ENCODE measurements around the gene TMEM126B. TPM values are rescaled to one million over a fixed set of nuclear protein-coding genes. Genes with fewer than 3 reads are reported as not detected.
A peak's percentile ranks its signal among the peaks of the same experiment; 100 is the strongest.
"Not testable (repeated sequence)": the region's sequence is repeated elsewhere in the genome, so short reads cannot be mapped to it uniquely, and the experiment has no call there.

Gene TMEM126B
- 10 to 100 TPM; 62.7 to 74.2 TPM for total RNA-seq

- intact Hi-C loops (cut with DNase I, micrococcal nuclease) = loop anchor here (1.0 to 10.0 kb wide), 15 partner anchors 19 to 1409 kb away; partner anchors contain the start of genes HIKESHI (in 2 of the 2), TMEM126A (in 2 of the 2), CCDC83 (in 1 of the 2) and PICALM (in 1 of the 2)
- ChIA-PET CTCF (interaction anchor here (0.8 to 1.9 kb wide), 7 partner anchors 10 to 227 kb away, joined by 3 to 6 read pairs (median 3); partner anchors contain the start of genes CCDC83 and TMEM126A), POLR2A (interaction anchor here (0.6 to 2.2 kb wide), 3 partner anchors 20 to 603 kb away, joined by 3 to 16 read pairs (median 6); partner anchors contain the start of gene TMEM126A)
- Mint-ChIP-seq H3K4me1 (peaks cover 35% of the 10 kb centered on the region), H3K9me3 (ENCODE audit: low read depth) (no peaks in the 10 kb centered on the region), H3K4me3 (peak within 1 kb of the TSS; percentile 98), H3K27me3 (no peaks in the 10 kb centered on the region), H3K36me3 (ENCODE audit: low read depth) (peaks cover 18% of the 10 kb centered on the region), H3K27ac (peak within 1 kb of the TSS; percentile 100)
- DNase-seq (peak; percentile 99), ATAC-seq (peak; percentile 95)
Observed at GRCh38 chr11:85627998-85628770, at the start of gene TMEM126B. TMEM126B (plus strand) TSS chr11:85628593; CDS start chr11:85628608, 15 bp downstream.

- no peak overlapping the region for H3K4me3 Mint-ChIP-seq
- no peaks in the 10 kb centered on the region for H3K27me3 Mint-ChIP-seq
- POLR2A ChIA-PET = no interaction called here
- no peak overlapping the region for H3K27ac Mint-ChIP-seq
- H3K36me3 Mint-ChIP-seq (ENCODE audit: low read depth) = no peaks in the 10 kb centered on the region
- CTCF ChIA-PET = no interaction called here
- H3K4me1 Mint-ChIP-seq = no peaks in the 10 kb centered on the region
- intact Hi-C loops (cut with DNase I, micrococcal nuclease) = no loop called here
- DNase-seq (no peak), ATAC-seq (peak; percentile 33)
- H3K9me3 Mint-ChIP-seq (ENCODE audit: low read depth) = peaks cover 2% of the 10 kb centered on the region
Observed at GRCh38 chr11:85582111-85582510, 46.3 kb upstream of the TMEM126B start.

- H3K9me3 Mint-ChIP-seq (ENCODE audit: low read depth) = no peaks in the 10 kb centered on the region
- ATAC-seq (no peak), DNase-seq (no peak)
- H3K27ac Mint-ChIP-seq = no peak overlapping the region
- intact Hi-C loops (cut with DNase I, micrococcal nuclease) = no loop called here
- ChIA-PET POLR2A (no interaction called here), CTCF (interaction anchor here (0.7 to 1.4 kb wide), 2 partner anchors 32 to 60 kb away, joined by 3 read pairs; no protein-coding TSS in a partner anchor)
- no peak overlapping the region for H3K4me3 Mint-ChIP-seq
- no peaks in the 10 kb centered on the region for H3K36me3 Mint-ChIP-seq (ENCODE audit: low read depth)
- no peaks in the 10 kb centered on the region for H3K27me3 Mint-ChIP-seq
- no peaks in the 10 kb centered on the region for H3K4me1 Mint-ChIP-seq
Observed at GRCh38 chr11:85589373-85589772, 39.0 kb upstream of the TMEM126B start.

- H3K4me1 Mint-ChIP-seq = no peaks in the 10 kb centered on the region
- peak; percentile 47 for ATAC-seq
Observed at GRCh38 chr11:85590848-85591483, 37.4 kb upstream of the TMEM126B start.

GRCh38 chr11:85595285-85595884, 33.0 kb upstream of the TMEM126B start:
- ATAC-seq (peak; percentile 64), DNase-seq (no peak)
- Mint-ChIP-seq H3K9me3 (ENCODE audit: low read depth) (no peaks in the 10 kb centered on the region), H3K4me1 (no peaks in the 10 kb centered on the region), H3K4me3 (no peak overlapping the region), H3K27me3 (peaks cover 2% of the 10 kb centered on the region), H3K36me3 (ENCODE audit: low read depth) (no peaks in the 10 kb centered on the region), H3K27ac (no peak overlapping the region)
- ChIA-PET POLR2A (no interaction called here), CTCF (interaction anchor here (0.7 to 0.9 kb wide), 3 partner anchors 60 to 185 kb away, joined by 3 read pairs; no protein-coding TSS in a partner anchor)
- intact Hi-C loops (cut with DNase I, micrococcal nuclease) = loop anchor here (1.0 to 10.0 kb wide), 10 partner anchors 31 to 1771 kb away; partner anchors contain the start of genes CCDC83 (in 1 of the 2), DLG2 (in 1 of the 2) and TMEM126B (in 1 of the 2)

More at GRCh38 chr11:85590848-85591483, 37.4 kb upstream of the TMEM126B start:
- H3K4me3 Mint-ChIP-seq = no peak overlapping the region
- no peaks in the 10 kb centered on the region for H3K27me3 Mint-ChIP-seq
- no peaks in the 10 kb centered on the region for H3K36me3 Mint-ChIP-seq (ENCODE audit: low read depth)
- DNase-seq = no peak
- no peak overlapping the region for H3K27ac Mint-ChIP-seq
- CTCF ChIA-PET = interaction anchor here (1.0 kb wide), 1 partner anchor 28 kb away, joined by 3 read pairs; no protein-coding TSS in a partner anchor
- no peaks in the 10 kb centered on the region for H3K9me3 Mint-ChIP-seq (ENCODE audit: low read depth)
- intact Hi-C loops (cut with DNase I, micrococcal nuclease) = loop anchor here (2.0 to 10.0 kb wide), 3 partner anchors 234 to 1766 kb away; no protein-coding TSS in a partner anchor
- POLR2A ChIA-PET = no interaction called here

- CTCF ChIA-PET = interaction anchor here (0.9 to 2.5 kb wide), 3 partner anchors 31 to 350 kb away, joined by 3 to 6 read pairs (median 4); partner anchors contain the start of genes DLG2 and TMEM126B
- H3K27me3 Mint-ChIP-seq = peaks cover 2% of the 10 kb centered on the region
- DNase-seq (no peak), ATAC-seq (no peak)
- no peak overlapping the region for H3K27ac Mint-ChIP-seq
- H3K4me3 Mint-ChIP-seq = no peak overlapping the region
- no peaks in the 10 kb centered on the region for H3K4me1 Mint-ChIP-seq
- POLR2A ChIA-PET = no interaction called here
- intact Hi-C loops (cut with DNase I, micrococcal nuclease) = loop anchor here (5.0 to 10.0 kb wide), 5 partner anchors 65 to 1772 kb away; no protein-coding TSS in a partner anchor
- H3K9me3 Mint-ChIP-seq (ENCODE audit: low read depth) = no peaks in the 10 kb centered on the region
- no peaks in the 10 kb centered on the region for H3K36me3 Mint-ChIP-seq (ENCODE audit: low read depth)
Observed at GRCh38 chr11:85596886-85597285, 31.5 kb upstream of the TMEM126B start.

- intact Hi-C loops (cut with DNase I, micrococcal nuclease) = loop anchor here (5.0 to 10.0 kb wide), 5 partner anchors 63 to 1774 kb away; no protein-coding TSS in a partner anchor
- no peak overlapping the region for H3K4me3 Mint-ChIP-seq
- no peak overlapping the region for H3K27ac Mint-ChIP-seq
- ChIA-PET CTCF (interaction anchor here (1.2 kb wide), 1 partner anchor 858 kb away, joined by 3 read pairs; no protein-coding TSS in a partner anchor), POLR2A (no interaction called here)
- H3K9me3 Mint-ChIP-seq (ENCODE audit: low read depth) = no peaks in the 10 kb centered on the region
- H3K36me3 Mint-ChIP-seq (ENCODE audit: low read depth) = no peaks in the 10 kb centered on the region
- no peaks in the 10 kb centered on the region for H3K4me1 Mint-ChIP-seq
- peaks cover 2% of the 10 kb centered on the region for H3K27me3 Mint-ChIP-seq
- peak; percentile 12 for ATAC-seq
- no peak for DNase-seq
Observed at GRCh38 chr11:85599083-85599482, 29.3 kb upstream of the TMEM126B start.

GRCh38 chr11:85602526-85603213, 25.7 kb upstream of the TMEM126B start:
- ATAC-seq (no peak), DNase-seq (no peak)
- intact Hi-C loops (cut with DNase I, micrococcal nuclease) = no loop called here
- ChIA-PET POLR2A (no interaction called here), CTCF (interaction anchor here (0.6 kb wide), 1 partner anchor 253 kb away, joined by 4 read pairs; no protein-coding TSS in a partner anchor)
- H3K9me3 Mint-ChIP-seq (ENCODE audit: low read depth) = no peaks in the 10 kb centered on the region
- no peak overlapping the region for H3K4me3 Mint-ChIP-seq
- H3K36me3 Mint-ChIP-seq (ENCODE audit: low read depth) = no peaks in the 10 kb centered on the region
- H3K27me3 Mint-ChIP-seq = peaks cover 2% of the 10 kb centered on the region
- H3K4me1 Mint-ChIP-seq = no peaks in the 10 kb centered on the region
- no peak overlapping the region for H3K27ac Mint-ChIP-seq

GRCh38 chr11:85603220-85603619, 25.2 kb upstream of the TMEM126B start:
- Mint-ChIP-seq H3K9me3 (ENCODE audit: low read depth) (no peaks in the 10 kb centered on the region), H3K4me1 (no peaks in the 10 kb centered on the region), H3K27ac (no peak overlapping the region), H3K4me3 (no peak overlapping the region), H3K36me3 (ENCODE audit: low read depth) (no peaks in the 10 kb centered on the region), H3K27me3 (peaks cover 2% of the 10 kb centered on the region)
- DNase-seq (no peak), ATAC-seq (no peak)
- ChIA-PET CTCF (interaction anchor here (0.6 kb wide), 1 partner anchor 253 kb away, joined by 4 read pairs; no protein-coding TSS in a partner anchor), POLR2A (no interaction called here)
- intact Hi-C loops (cut with DNase I, micrococcal nuclease) = no loop called here

GRCh38 chr11:85606237-85606636, 22.2 kb upstream of the TMEM126B start:
- intact Hi-C loops (cut with DNase I, micrococcal nuclease); H3K27ac Mint-ChIP-seq; H3K4me3 Mint-ChIP-seq; H3K4me1 Mint-ChIP-seq; H3K27me3 Mint-ChIP-seq; DNase-seq; H3K36me3 Mint-ChIP-seq (ENCODE audit: low read depth); CTCF ChIA-PET; H3K9me3 Mint-ChIP-seq (ENCODE audit: low read depth); ATAC-seq; POLR2A ChIA-PET: not testable (repeated sequence)

Measured in activated CD4-positive, alpha-beta T cell treated with anti-CD3 and anti-CD28 coated beads for 36 hours (primary cell).